GM12878 (cell line): ENCODE data around the gene OR5C1. TPM values are rescaled to one million over a fixed set of nuclear protein-coding genes. Genes with fewer than 3 reads are reported as not detected.

ENCODE experiments used
- ATAC-seq: fragments of 200-7000 bp; cut with Tn5 transposase; 3 replicates; pipeline ENCODE4 v1.9.1; 2020; ENCODE audit warnings: mild to moderate bottlenecking, moderate library complexity
- BruUV-seq: library from RNA; stranded (reverse); fragments of 400-500 nt; replicated peaks from 2 replicates; lab custom pipeline; 2021; lab: Mats Ljungman, UMichigan
- CTCF ChIA-PET: fragments of 300-600 bp; sonication (Branson Sonifier 250); formaldehyde crosslinking; extraction: SDS; loops from one replicate; lab custom pipeline; 2021; ENCODE audit warnings: inconsistent platforms; lab: Yijun Ruan, JAX
- POLR2A ChIA-PET: fragments of 350-600 bp; formaldehyde crosslinking; extraction: SDS; loops from one replicate; lab custom pipeline; 2021; ENCODE audit warnings: inconsistent platforms; lab: Charles Lee
- RAD21 ChIA-PET: fragments of 300-600 bp; sonication (Branson Sonifier 250); formaldehyde crosslinking; loops from one replicate; lab custom pipeline; 2023; ENCODE audit warnings: antibody characterized with exemption; ENCODE audit not compliant: unreplicated experiment; lab: Charles Lee
- SMC1A ChIA-PET: fragments of 300-600 bp; sonication (Branson Sonifier 250); formaldehyde crosslinking; loops from one replicate; lab custom pipeline; 2023; ENCODE audit not compliant: unreplicated experiment, uncharacterized antibody; lab: Charles Lee
- DNase-seq: peaks from one replicate; pipeline ENCODE4 v3.0.0-alpha.2; 2011; ENCODE audit warnings: low read depth, low spot score
- FAIRE-seq: peaks from 3 replicates; lab custom pipeline; 2011; peaks lifted over from hg19 to GRCh38; lab: Jason Lieb, UNC
- H2AFZ ChIP-seq: 2 replicates; pipeline ENCODE4 v1.6.0; 2011; ENCODE audit warnings: low read depth, low read length, control low read depth; ENCODE audit not compliant: control insufficient read depth
- H3K27ac ChIP-seq: 2 replicates; pipeline ENCODE4 v1.5.1; 2011; ENCODE audit warnings: control low read depth; ENCODE audit not compliant: control insufficient read depth, insufficient read depth
- H3K27me3 ChIP-seq, 2 experiments: replicated peaks in 1 of 2; 2 replicates each; pipeline versions ENCODE4 v1.6.0 to v1.6.1; 2011; ENCODE audit warnings: low read length in 1 of 2; ENCODE audit not compliant: control insufficient read depth in 2 of 2, insufficient read depth in 2 of 2
- H3K36me3 ChIP-seq, 2 experiments: 2 replicates each; pipeline ENCODE4 v1.5.1; 2011; ENCODE audit warnings: low read length in 1 of 2; ENCODE audit not compliant: control insufficient read depth in 2 of 2, insufficient read depth in 2 of 2
- H3K4me1 ChIP-seq: 2 replicates; pipeline ENCODE4 v1.6.1; 2011; ENCODE audit warnings: mild to moderate bottlenecking, low read length, moderate library complexity, mixed read lengths; ENCODE audit not compliant: control insufficient read depth, insufficient read depth
- H3K4me2 ChIP-seq: 2 replicates; pipeline ENCODE4 v1.6.0; 2011; ENCODE audit warnings: control low read depth; ENCODE audit not compliant: control insufficient read depth, insufficient read depth
- H3K4me3 ChIP-seq: fragments of 200-600 bp; sonication (generic); 2 replicates; pipeline ENCODE4 v1.5.1; 2016
- H3K79me2 ChIP-seq: 2 replicates; pipeline ENCODE4 v1.6.0; 2011; ENCODE audit warnings: low read length; ENCODE audit not compliant: control insufficient read depth, insufficient read depth
- H3K9ac ChIP-seq: 2 replicates; pipeline ENCODE4 v1.8.0; 2011; ENCODE audit warnings: low read length, control low read depth, mixed read lengths; ENCODE audit not compliant: control insufficient read depth, insufficient read depth
- H3K9me3 ChIP-seq: replicated peaks from 3 replicates; pipeline ENCODE4 v1.5.1; 2011; ENCODE audit warnings: mild to moderate bottlenecking, low read length; ENCODE audit not compliant: control insufficient read depth, insufficient read depth
- H4K20me1 ChIP-seq: 2 replicates; pipeline ENCODE4 v1.6.0; 2011; ENCODE audit not compliant: control insufficient read depth, insufficient read depth
- ETV6 ChIP-seq, 2 experiments: fragments of 450-650 bp in 1 of 2; IDR thresholded peaks in 1 of 2; conservative IDR thresholded peaks in 1 of 2; 2 replicates each; pipeline ENCODE4 v1.6.1; 2014; ENCODE audit warnings: antibody characterized with exemption in 1 of 2, borderline replicate concordance in 1 of 2, low read depth in 1 of 2, mild to moderate bottlenecking in 1 of 2, moderate library complexity in 1 of 2
- MEF2A ChIP-seq: IDR thresholded peaks from 2 replicates; pipeline ENCODE4 v1.6.1; 2011; ENCODE audit warnings: low read depth, mild to moderate bottlenecking, low read length, moderate library complexity; ENCODE audit not compliant: insufficient read depth
- NR2F1 ChIP-seq: fragments of 450-650 bp; conservative IDR thresholded peaks from 2 replicates; pipeline ENCODE4 v1.6.1; 2017; ENCODE audit warnings: mild to moderate bottlenecking
- STAT1 ChIP-seq: fragments of 450-650 bp; conservative IDR thresholded peaks from 2 replicates; pipeline ENCODE4 v1.6.1; 2014; ENCODE audit warnings: antibody characterized with exemption, mild to moderate bottlenecking
- ZNF24 ChIP-seq: fragments of 450-650 bp; IDR thresholded peaks from 2 replicates; pipeline ENCODE4 v1.6.1; 2017; ENCODE audit warnings: antibody characterized with exemption, mild to moderate bottlenecking
- WGBS: methylation state at CpG from one replicate; pipeline ENCODE4 v1.1.6; 2016; ENCODE audit warnings: low lambda C conversion rate; ENCODE audit not compliant: insufficient replicate concordance, insufficient coverage; ENCODE audit errors: missing lambda C conversion rate; 5-methylcytosine and 5-hydroxymethylcytosine counted together
- in situ Hi-C: fragments of 300-500 bp; cut with MboI; formaldehyde crosslinking; loops from 9 replicates; pipeline ENCODE4 v1.14.3; 2018; ENCODE audit warnings: mixed read lengths
- intact Hi-C: fragments of 100-400 bp; cut with micrococcal nuclease; formaldehyde crosslinking; loops from one replicate; pipeline ENCODE4 v1.14.2; 2022; ENCODE audit not compliant: unreplicated experiment
- polyA plus RNA-seq, 11 experiments: library from polyadenylated mRNA; depleted of rRNA in 4 of 11; unstranded in 6 of 11; stranded (reverse) in 5 of 11; fragments of >200 nt; fragmentation: Nextera tagmentation in 4 of 11; fragmentation: Illumina TruSeq in 1 of 11; extraction: Ambion mirVana in 4 of 11; extraction: Trizol in 1 of 11; gene quantifications; 1 replicate in 1 of 11; 2 replicates in 10 of 11; pipeline versions ENCODE4 v1.2.1 to v1.2.3, GENCODE V29; 2011 to 2016; ENCODE audit warnings: inconsistent platforms in 2 of 11, missing spikeins in 2 of 11, low read depth in 1 of 11
- total RNA-seq, 4 experiments: library from RNA; depleted of rRNA in 3 of 4; stranded (reverse); fragments of >200 nt in 3 of 4; fragmentation: Illumina TruSeq in 1 of 4; extraction: Trizol in 1 of 4; gene quantifications; 2 replicates each; pipeline versions ENCODE4 v1.2.1 to v1.2.3, GENCODE V29; 2013 to 2021
- TF ChIP-seq, protein P1 (sequence below): IDR thresholded peaks from 2 replicates; pipeline ENCODE4 v1.6.1; 2012; ENCODE audit warnings: low read depth, low read length, improper control_type of control experiment
- TF ChIP-seq, protein P2 (sequence below): IDR thresholded peaks from 2 replicates; pipeline ENCODE4 v1.6.1; 2012; ENCODE audit warnings: mild to moderate bottlenecking, low read depth, low read length
- TF ChIP-seq, protein P3 (sequence below): fragments of 450-650 bp; formaldehyde crosslinking; IDR thresholded peaks from 2 replicates; pipeline ENCODE4 v1.5.0; 2022; ENCODE audit warnings: mild to moderate bottlenecking, missing genetic modification characterization
- TF ChIP-seq, protein P4 (sequence below): IDR thresholded peaks from 2 replicates; pipeline ENCODE4 v1.6.1; 2011; ENCODE audit warnings: borderline replicate concordance, low read depth, mild to moderate bottlenecking, moderate library complexity, mixed read lengths, low read length; ENCODE audit not compliant: insufficient read depth; ENCODE audit errors: extremely low read length
- TF ChIP-seq, protein P5 (sequence below): fragments of 150-350 bp; IDR thresholded peaks from 2 replicates; pipeline ENCODE4 v1.6.1; 2014; ENCODE audit warnings: mild to moderate bottlenecking, low read depth, low read length

Gene OR5C1
- total and polyA plus RNA-seq, 10 of the 15 experiments (the other 5 are each of a cell fraction or from before 2014, with no cell fraction given): not detected

DNA sequence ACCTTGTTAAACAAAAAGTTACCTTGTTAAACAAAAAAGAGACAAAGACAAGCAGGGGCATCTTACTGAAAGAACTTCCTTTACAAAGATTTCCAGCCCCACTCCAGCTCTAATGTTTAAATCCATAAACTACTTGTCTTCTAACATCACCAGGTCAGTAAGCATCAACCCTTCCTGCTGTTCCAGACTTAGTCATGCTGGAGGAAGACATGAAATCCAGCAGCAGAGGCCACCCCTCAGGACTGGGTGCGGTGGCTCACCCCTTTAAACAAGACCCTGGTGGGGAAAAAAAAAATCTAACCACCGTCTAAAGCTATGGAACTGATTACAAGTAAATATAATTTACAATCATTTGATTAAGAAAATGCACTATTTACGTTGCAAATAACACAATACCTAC lies 30.6 kb downstream of the OR5C1 start:
- FAIRE-seq (no peak), DNase-seq (no peak), ATAC-seq (no peak)
- ChIA-PET CTCF (interaction anchor here (0.6 to 1.5 kb wide), 6 partner anchors 8 to 1270 kb away, joined by 3 to 7 read pairs (median 3); partner anchors contain the start of gene PDCL), SMC1A (interaction anchor here (1.2 kb wide), 1 partner anchor 720 kb away, joined by 3 read pairs; no protein-coding TSS in a partner anchor), RAD21 (no interaction called here), POLR2A (no interaction called here)
- H3K79me2 ChIP-seq: peaks cover 2% of the 10 kb centered on the region
- intact Hi-C loops: no loop called here
- BruUV-seq: no TSS peak
- no peaks in the 10 kb centered on the region for H3K9me3 ChIP-seq
- in situ Hi-C loops: loop anchor here (10.0 kb wide), 1 partner anchor 725 kb away; the partner anchor contains the start of gene TTLL11
- H3K9ac ChIP-seq: no peak overlapping the region
- no peaks in the 10 kb centered on the region for H3K4me1 ChIP-seq
- no peak overlapping the region for H3K27ac ChIP-seq
- 98% methylated on average over 3 of the region's 3 CpGs for WGBS
- no peak overlapping the region for H3K4me2 ChIP-seq
- H4K20me1 ChIP-seq: no peaks in the 10 kb centered on the region
- peaks cover 11 to 24% of the 10 kb centered on the region in 2 experiments for H3K36me3 ChIP-seq
- TF ChIP-seq, protein P1, sequence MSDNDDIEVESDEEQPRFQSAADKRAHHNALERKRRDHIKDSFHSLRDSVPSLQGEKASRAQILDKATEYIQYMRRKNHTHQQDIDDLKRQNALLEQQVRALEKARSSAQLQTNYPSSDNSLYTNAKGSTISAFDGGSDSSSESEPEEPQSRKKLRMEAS: no peak
- TF ChIP-seq, protein P2, sequence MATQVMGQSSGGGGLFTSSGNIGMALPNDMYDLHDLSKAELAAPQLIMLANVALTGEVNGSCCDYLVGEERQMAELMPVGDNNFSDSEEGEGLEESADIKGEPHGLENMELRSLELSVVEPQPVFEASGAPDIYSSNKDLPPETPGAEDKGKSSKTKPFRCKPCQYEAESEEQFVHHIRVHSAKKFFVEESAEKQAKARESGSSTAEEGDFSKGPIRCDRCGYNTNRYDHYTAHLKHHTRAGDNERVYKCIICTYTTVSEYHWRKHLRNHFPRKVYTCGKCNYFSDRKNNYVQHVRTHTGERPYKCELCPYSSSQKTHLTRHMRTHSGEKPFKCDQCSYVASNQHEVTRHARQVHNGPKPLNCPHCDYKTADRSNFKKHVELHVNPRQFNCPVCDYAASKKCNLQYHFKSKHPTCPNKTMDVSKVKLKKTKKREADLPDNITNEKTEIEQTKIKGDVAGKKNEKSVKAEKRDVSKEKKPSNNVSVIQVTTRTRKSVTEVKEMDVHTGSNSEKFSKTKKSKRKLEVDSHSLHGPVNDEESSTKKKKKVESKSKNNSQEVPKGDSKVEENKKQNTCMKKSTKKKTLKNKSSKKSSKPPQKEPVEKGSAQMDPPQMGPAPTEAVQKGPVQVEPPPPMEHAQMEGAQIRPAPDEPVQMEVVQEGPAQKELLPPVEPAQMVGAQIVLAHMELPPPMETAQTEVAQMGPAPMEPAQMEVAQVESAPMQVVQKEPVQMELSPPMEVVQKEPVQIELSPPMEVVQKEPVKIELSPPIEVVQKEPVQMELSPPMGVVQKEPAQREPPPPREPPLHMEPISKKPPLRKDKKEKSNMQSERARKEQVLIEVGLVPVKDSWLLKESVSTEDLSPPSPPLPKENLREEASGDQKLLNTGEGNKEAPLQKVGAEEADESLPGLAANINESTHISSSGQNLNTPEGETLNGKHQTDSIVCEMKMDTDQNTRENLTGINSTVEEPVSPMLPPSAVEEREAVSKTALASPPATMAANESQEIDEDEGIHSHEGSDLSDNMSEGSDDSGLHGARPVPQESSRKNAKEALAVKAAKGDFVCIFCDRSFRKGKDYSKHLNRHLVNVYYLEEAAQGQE: no peak
- no peak for TF ChIP-seq NR2F1
- TF ChIP-seq, protein P3, sequence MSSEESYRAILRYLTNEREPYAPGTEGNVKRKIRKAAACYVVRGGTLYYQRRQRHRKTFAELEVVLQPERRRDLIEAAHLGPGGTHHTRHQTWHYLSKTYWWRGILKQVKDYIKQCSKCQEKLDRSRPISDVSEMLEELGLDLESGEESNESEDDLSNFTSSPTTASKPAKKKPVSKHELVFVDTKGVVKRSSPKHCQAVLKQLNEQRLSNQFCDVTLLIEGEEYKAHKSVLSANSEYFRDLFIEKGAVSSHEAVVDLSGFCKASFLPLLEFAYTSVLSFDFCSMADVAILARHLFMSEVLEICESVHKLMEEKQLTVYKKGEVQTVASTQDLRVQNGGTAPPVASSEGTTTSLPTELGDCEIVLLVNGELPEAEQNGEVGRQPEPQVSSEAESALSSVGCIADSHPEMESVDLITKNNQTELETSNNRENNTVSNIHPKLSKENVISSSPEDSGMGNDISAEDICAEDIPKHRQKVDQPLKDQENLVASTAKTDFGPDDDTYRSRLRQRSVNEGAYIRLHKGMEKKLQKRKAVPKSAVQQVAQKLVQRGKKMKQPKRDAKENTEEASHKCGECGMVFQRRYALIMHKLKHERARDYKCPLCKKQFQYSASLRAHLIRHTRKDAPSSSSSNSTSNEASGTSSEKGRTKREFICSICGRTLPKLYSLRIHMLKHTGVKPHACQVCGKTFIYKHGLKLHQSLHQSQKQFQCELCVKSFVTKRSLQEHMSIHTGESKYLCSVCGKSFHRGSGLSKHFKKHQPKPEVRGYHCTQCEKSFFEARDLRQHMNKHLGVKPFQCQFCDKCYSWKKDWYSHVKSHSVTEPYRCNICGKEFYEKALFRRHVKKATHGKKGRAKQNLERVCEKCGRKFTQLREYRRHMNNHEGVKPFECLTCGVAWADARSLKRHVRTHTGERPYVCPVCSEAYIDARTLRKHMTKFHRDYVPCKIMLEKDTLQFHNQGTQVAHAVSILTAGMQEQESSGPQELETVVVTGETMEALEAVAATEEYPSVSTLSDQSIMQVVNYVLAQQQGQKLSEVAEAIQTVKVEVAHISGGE (CRISPR knock-in tag): no peak
- no peak for TF ChIP-seq MEF2A
- TF ChIP-seq STAT1: no peak
- TF ChIP-seq, protein P4, sequence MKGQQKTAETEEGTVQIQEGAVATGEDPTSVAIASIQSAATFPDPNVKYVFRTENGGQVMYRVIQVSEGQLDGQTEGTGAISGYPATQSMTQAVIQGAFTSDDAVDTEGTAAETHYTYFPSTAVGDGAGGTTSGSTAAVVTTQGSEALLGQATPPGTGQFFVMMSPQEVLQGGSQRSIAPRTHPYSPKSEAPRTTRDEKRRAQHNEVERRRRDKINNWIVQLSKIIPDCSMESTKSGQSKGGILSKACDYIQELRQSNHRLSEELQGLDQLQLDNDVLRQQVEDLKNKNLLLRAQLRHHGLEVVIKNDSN: no peak
- TF ChIP-seq ETV6 (conservative IDR thresholded peaks at IDR 0.05 in 1 of 2, IDR thresholded peaks at IDR 0.05 in 1 of 2; ENCODE audit: borderline replicate concordance in 1 of 2, low read depth in 1 of 2): no peak
- no peak for TF ChIP-seq ZNF24
- TF ChIP-seq, protein P5, sequence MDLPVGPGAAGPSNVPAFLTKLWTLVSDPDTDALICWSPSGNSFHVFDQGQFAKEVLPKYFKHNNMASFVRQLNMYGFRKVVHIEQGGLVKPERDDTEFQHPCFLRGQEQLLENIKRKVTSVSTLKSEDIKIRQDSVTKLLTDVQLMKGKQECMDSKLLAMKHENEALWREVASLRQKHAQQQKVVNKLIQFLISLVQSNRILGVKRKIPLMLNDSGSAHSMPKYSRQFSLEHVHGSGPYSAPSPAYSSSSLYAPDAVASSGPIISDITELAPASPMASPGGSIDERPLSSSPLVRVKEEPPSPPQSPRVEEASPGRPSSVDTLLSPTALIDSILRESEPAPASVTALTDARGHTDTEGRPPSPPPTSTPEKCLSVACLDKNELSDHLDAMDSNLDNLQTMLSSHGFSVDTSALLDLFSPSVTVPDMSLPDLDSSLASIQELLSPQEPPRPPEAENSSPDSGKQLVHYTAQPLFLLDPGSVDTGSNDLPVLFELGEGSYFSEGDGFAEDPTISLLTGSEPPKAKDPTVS: no peak
- H3K4me3 ChIP-seq: no peak overlapping the region
- no peaks in the 10 kb centered on the region for H3K27me3 ChIP-seq
- no peak overlapping the region for H2AFZ ChIP-seq
